SK-N-MC (cell line): Measurements from ENCODE around the gene PPARA.

Experiments used
- DNase-seq: peaks from one replicate; pipeline ENCODE4 v3.0.0-alpha.2; 2011; ENCODE audit warnings: low read depth, low spot score
- H3K27ac ChIP-seq: fragments of 200-600 bp; sonication (generic); 2 replicates; pipeline ENCODE4 v1.5.1; 2016; ENCODE audit warnings: mixed run types
- H3K36me3 ChIP-seq: fragments of 200-600 bp; sonication (generic); 2 replicates; pipeline ENCODE4 v1.6.1; 2017; ENCODE audit warnings: antibody characterized with exemption, low read length, mixed read lengths; ENCODE audit not compliant: insufficient read depth
- H3K4me3 ChIP-seq: fragments of 200-600 bp; sonication (generic); 2 replicates; pipeline ENCODE4 v1.5.1; 2016
- H3K9ac ChIP-seq: fragments of 200-600 bp; sonication (generic); 2 replicates; pipeline ENCODE4 v1.8.0; 2017; ENCODE audit warnings: mixed run types, mixed read lengths; ENCODE audit not compliant: insufficient read length
- H3K9me3 ChIP-seq: fragments of 200-600 bp; sonication (generic); 2 replicates; pipeline ENCODE4 v1.6.1; 2017; ENCODE audit warnings: low read depth, mild to moderate bottlenecking, antibody characterized with exemption, low read length, moderate library complexity, mixed read lengths
- EZH2 ChIP-seq: fragments of 200-600 bp; sonication (generic); IDR thresholded peaks from one replicate; pipeline ENCODE4 v1.6.1; 2017; ENCODE audit warnings: antibody characterized with exemption
- FOXP2 ChIP-seq: optimal IDR thresholded peaks from 2 replicates; pipeline ENCODE3; 2011; ENCODE audit warnings: mild to moderate bottlenecking, moderate library complexity; ENCODE audit not compliant: insufficient read depth; ENCODE audit errors: extremely low read length, control extremely low read depth
- POLR2AphosphoS5 ChIP-seq: IDR thresholded peaks from 2 replicates; pipeline ENCODE4 v1.6.1; 2012; ENCODE audit warnings: mild to moderate bottlenecking, low read depth, low read length, borderline replicate concordance

Gene PPARA

DNA sequence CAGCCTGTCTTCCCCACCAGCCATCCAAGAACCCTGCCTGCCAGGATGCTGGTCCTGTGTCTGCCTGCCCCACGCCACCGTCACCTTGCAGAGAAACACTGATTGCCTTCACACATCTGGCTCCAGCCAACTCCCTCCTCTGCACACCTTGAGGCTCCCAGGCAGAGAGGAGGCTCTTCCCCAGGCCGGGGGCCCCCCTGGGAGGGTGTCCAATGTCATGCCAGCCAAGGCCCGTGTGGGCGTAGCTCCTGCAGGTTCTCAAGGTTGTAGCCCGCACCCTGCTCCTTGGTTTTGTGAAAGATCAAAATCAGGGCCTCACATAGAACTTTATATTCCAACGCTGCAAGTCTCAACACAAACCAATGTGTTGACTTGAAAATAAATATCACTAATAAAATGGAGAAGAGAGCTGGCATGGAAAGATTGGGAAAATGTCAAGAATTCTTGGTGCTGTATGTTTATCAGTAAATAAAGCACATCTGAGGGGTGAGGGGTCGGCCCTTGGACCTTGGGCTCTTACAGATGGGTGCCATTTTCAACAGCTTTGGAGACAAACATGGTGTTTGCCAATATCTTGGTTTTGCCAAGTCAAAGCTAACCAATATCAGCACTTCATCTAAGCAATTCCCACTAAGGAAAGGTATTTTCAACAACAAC lies 6.7 kb upstream of the PPARA start:
- DNase-seq: no peak
- Histone ChIP-seq H3K27ac (no peak overlapping the region), H3K4me3 (no peak overlapping the region), H3K36me3 (no peaks in the 10 kb centered on the region), H3K9me3 (no peaks in the 10 kb centered on the region), H3K9ac (no peak overlapping the region)
- TF ChIP-seq FOXP2: no peak
- no peak for TF ChIP-seq EZH2
- no peak for TF ChIP-seq POLR2AphosphoS5

DNA sequence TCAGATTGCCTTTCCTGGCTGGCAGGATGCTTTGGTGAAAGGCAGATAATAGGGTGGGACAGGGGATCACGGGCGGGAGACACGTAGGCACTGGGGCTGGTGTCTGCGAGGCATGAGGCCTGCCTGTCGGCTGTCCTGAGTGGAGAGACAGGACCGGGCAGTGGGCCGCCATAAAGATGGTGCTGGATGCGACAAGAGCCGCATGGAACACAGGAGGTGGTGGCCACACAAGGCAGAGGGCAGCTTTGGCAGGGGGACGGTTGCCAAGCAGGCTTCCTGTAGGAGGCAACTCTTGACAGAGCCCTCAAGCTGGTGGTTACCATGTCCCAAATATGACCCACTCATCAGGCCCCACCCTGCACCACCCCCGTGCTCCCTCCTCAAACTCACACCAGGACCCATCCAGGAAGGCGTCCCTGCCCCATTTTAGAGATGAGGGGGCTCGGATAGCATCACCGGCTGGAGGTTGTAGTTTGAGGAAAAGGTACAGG lies 4.9 kb upstream of the PPARA start:
- Histone ChIP-seq H3K9ac (no peak overlapping the region), H3K4me3 (no peak overlapping the region), H3K9me3 (no peaks in the 10 kb centered on the region), H3K36me3 (no peaks in the 10 kb centered on the region), H3K27ac (no peak overlapping the region)
- TF ChIP-seq POLR2AphosphoS5: no peak
- TF ChIP-seq EZH2: no peak
- TF ChIP-seq FOXP2: no peak
- DNase-seq: no peak

DNA sequence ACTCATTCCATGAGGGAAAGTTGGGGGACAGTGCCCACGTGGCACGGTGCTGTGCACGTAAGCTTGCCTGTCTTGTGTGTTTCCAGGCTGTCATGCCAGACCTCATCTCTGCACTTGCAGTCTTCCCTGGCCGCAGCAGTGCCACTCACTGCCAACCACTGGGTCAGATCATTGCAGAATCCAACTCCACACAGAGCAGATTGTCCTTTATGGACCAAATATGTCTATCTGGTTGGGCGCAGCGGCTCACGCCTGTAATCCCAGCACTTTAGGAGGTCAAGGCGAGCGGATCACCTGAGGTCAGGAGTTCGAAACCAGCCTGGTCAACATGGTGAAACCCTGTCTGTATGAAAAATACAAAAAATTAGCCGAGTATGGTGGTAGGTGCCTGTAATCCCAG lies 4.4 kb upstream of the PPARA start:
- no peaks in the 10 kb centered on the region for H3K9me3 ChIP-seq
- no peak overlapping the region for H3K9ac ChIP-seq
- H3K36me3 ChIP-seq: no peaks in the 10 kb centered on the region
- TF ChIP-seq EZH2 (no peak), POLR2AphosphoS5 (no peak), FOXP2 (no peak)
- H3K27ac ChIP-seq: no peak overlapping the region
- no peak for DNase-seq
- no peak overlapping the region for H3K4me3 ChIP-seq

DNA sequence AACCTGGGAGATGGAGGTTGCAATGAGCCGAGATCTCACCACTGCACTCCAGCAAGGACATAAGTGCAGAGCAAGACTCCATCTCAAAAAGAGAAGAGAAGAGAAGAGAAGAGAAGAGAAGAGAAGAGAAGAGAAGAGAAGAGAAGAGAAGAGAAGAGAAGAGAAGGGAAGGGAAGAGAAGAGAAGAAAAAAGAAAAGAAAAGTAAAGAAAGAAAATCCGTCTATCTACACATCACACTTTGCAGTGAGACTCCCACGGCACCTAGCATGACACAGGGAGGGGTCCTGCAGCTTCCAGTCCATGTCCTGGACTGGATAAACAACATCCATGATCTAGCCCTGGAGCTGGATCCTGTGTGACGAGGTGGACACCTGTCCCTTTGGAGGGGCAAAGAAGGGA lies 4.0 kb upstream of the PPARA start:
- no peak overlapping the region for H3K9ac ChIP-seq
- TF ChIP-seq POLR2AphosphoS5 (no peak), FOXP2 (no peak), EZH2 (no peak)
- no peak overlapping the region for H3K27ac ChIP-seq
- no peaks in the 10 kb centered on the region for H3K9me3 ChIP-seq
- no peaks in the 10 kb centered on the region for H3K36me3 ChIP-seq
- H3K4me3 ChIP-seq: no peak overlapping the region
- no peak for DNase-seq

DNA sequence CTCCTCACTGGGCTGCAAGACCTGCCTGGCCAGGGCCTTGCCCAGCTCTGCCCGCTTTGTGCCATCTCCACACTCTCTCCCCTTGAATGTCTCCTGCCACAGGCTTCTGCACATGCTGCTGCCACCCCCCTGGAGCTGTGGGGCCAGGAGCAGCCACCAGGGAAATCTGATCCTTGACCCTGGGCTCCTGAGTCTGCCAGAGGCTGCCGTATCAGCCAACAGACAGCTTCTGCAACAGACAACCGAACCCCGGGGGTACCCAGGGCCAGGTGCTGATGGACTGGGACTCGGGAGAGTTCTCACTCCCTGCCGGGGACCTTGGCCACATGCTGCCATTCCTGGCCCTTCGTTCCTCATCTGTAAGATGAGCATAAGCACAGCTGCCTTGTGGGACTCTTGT lies 3.3 kb upstream of the PPARA start:
- no peaks in the 10 kb centered on the region for H3K36me3 ChIP-seq
- TF ChIP-seq EZH2: no peak
- no peak for TF ChIP-seq FOXP2
- no peak for TF ChIP-seq POLR2AphosphoS5
- H3K27ac ChIP-seq: no peak overlapping the region
- DNase-seq: no peak
- H3K9ac ChIP-seq: no peak overlapping the region
- H3K4me3 ChIP-seq: no peak overlapping the region
- no peaks in the 10 kb centered on the region for H3K9me3 ChIP-seq

DNA sequence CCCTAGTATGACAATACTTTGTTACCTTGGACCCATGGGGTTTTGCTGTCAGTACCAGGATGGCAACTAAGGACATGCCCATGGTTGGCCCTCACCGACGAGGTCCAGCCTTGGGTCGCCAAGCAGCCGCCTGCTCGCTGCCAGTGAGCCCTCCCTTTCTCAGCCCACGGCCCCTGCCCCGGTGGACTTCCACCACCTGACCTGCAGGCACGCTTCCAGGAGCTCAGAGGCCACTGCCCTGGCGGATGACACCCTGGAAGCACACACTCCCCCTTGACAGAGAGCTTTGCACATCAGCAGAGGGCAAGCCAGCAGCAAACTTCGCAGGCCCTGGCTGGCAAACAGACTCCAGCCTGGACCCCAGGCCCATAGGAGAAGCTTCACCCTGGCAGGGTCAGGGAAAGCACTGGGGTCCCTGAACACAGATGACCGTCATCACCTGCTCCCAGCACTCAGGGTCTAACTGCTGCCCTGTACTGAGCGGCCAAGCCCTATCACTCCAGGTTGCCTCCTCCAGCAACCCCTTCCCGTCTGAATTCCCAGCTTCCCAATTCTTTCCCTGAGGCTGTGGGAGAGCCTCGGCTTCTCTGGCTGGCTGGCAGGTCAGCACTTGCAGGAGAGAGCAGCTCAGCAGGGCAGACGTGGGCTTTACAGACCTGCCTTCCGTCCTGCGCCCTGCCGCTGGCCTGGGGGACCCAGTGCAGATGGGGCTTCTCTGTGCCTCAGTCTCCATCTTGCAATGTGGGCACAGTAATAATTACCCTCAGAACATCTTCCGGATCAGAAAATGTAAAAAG lies 2.7 kb upstream of the PPARA start:
- Histone ChIP-seq H3K9me3 (no peaks in the 10 kb centered on the region), H3K36me3 (no peaks in the 10 kb centered on the region), H3K27ac (no peak overlapping the region), H3K9ac (no peak overlapping the region), H3K4me3 (no peak overlapping the region)
- TF ChIP-seq FOXP2 (no peak), POLR2AphosphoS5 (no peak), EZH2 (no peak)
- no peak for DNase-seq

DNA sequence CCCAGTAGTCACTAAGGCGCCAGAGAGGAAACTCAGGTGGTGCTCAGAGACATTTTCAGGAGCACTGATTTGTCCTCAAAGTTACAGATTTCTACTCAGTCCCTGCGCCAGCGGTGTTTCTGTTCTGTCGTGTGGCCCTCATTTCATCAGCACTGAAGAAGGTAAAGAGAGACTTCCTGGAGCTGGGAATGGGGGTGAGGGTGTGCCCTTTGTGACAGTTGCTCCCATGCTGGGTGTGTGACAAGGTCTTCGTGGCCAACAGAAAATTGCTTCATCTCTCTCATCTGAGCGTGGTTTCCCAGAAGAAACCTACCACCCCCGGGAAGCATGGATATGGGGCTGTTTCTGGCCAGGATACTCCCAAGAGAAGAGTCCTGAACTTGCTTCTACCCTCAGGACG lies 2.0 kb upstream of the PPARA start:
- no peak overlapping the region for H3K27ac ChIP-seq
- no peak overlapping the region for H3K9ac ChIP-seq
- H3K36me3 ChIP-seq: no peaks in the 10 kb centered on the region
- no peak for DNase-seq
- TF ChIP-seq POLR2AphosphoS5 (no peak), EZH2 (no peak), FOXP2 (no peak)
- H3K4me3 ChIP-seq: no peak overlapping the region
- H3K9me3 ChIP-seq: no peaks in the 10 kb centered on the region

DNA sequence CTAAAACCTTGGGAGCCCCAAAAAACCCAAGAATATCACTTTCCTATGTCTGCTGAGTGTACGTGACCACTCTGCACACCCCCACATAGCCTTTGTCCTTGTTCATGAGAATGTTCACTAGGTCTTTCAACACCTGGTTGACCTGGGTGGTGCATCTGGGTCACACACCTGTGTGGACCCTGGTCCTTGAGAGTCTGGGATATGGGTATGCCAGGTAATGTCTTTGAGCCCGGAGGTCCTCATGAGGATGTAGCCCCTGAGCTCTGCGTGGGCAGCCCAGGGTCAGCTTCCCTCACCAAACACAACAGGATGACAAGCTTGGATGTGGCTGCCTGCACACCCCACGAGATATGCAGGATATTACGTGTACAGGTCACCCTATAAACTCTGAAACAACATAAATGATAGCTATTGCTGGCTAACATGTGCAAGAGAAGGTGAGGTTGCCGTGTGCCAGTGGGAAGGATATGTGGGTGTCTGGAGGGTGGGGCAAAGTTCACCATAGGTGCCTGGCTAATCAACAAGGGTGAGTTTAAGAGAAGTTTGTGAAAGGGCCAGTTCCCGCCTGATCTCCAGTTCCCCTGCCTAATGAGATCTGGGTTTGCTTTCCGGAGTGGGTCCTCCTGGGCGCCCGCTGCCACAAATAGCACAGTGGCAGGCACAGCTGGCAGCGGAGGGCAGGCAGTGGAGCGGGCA lies 1.4 kb upstream of the PPARA start:
- no peaks in the 10 kb centered on the region for H3K36me3 ChIP-seq
- no peak overlapping the region for H3K27ac ChIP-seq
- no peak for DNase-seq
- H3K9ac ChIP-seq: no peak overlapping the region
- TF ChIP-seq FOXP2: no peak
- no peak for TF ChIP-seq EZH2
- TF ChIP-seq POLR2AphosphoS5: no peak
- H3K4me3 ChIP-seq: no peak overlapping the region
- H3K9me3 ChIP-seq: no peaks in the 10 kb centered on the region
